ENCODE data around the gene FAM78A. TPM values are rescaled to one million over a fixed set of nuclear protein-coding genes. Genes with fewer than 3 reads are reported as not detected.

The FAM78A gene
- total RNA-seq, 4 donors from 2014 or later = 1.00 to 3.4 (median 2.2) TPM

DNA sequence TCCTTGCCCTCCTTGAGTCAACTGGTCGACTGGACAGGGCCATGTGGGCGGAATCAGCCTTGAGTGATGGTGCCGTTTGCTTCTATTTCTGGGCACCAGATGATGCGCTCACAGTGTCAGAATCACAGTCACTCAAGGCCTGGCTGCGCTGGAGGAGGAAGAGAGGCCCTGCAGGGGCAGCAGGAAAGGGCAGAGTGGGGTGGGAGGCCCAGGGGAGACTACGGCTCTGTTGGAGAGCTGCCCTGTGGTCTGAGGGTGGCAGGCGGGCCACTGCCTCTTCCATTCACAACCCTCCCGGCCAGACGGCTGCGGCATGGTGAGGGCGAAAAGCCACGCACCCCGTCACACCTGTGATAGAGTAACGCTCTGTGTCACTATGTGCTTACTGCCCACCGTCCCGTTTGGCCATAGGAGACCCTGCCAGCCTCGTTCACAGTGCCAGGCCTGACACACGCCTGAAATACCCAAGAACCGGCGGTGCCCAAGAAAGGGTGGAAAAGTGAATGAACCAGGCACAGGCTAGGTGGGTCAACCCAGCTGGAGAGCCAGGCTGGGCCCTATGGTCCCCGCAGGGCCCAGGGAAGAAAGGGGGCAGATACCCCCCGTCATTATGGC is 23.1 kb upstream of the FAM78A start:
- no peak overlapping the region for H3K4me3 ChIP-seq
- DNase-seq = no peak
- H3K27me3 ChIP-seq = no peaks in the 10 kb centered on the region
- in situ Hi-C loops (cut with MboI; ENCODE audit: low pct_ligation_motif_present in 1 of 4, low pct_unique_long_range_greater_than_20kb in 1 of 4, low sequenced_read_pairs in 3 of 4) (no loop called here), intact Hi-C loops (cut with DNase I; ENCODE audit: low total_unique reads) (no loop called here)
- no peaks in the 10 kb centered on the region for H3K36me3 ChIP-seq
- no peaks in the 10 kb centered on the region for H3K9me3 ChIP-seq
- TF ChIP-seq POLR2AphosphoS5 (IDR thresholded peaks at IDR 0.05) (no peak), EP300 (IDR thresholded peaks at IDR 0.05; ENCODE audit: low read depth) (no peak), POLR2A (IDR thresholded peaks at IDR 0.05) (no peak)
- TF ChIP-seq, protein P1, sequence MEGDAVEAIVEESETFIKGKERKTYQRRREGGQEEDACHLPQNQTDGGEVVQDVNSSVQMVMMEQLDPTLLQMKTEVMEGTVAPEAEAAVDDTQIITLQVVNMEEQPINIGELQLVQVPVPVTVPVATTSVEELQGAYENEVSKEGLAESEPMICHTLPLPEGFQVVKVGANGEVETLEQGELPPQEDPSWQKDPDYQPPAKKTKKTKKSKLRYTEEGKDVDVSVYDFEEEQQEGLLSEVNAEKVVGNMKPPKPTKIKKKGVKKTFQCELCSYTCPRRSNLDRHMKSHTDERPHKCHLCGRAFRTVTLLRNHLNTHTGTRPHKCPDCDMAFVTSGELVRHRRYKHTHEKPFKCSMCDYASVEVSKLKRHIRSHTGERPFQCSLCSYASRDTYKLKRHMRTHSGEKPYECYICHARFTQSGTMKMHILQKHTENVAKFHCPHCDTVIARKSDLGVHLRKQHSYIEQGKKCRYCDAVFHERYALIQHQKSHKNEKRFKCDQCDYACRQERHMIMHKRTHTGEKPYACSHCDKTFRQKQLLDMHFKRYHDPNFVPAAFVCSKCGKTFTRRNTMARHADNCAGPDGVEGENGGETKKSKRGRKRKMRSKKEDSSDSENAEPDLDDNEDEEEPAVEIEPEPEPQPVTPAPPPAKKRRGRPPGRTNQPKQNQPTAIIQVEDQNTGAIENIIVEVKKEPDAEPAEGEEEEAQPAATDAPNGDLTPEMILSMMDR (IDR thresholded peaks at IDR 0.05) = no peak
- H3K27ac ChIP-seq = no peak overlapping the region
- no peaks in the 10 kb centered on the region for H3K4me1 ChIP-seq
- 70% methylated on average over 22 of the region's 22 CpGs; no CpG with 5 or more reads in 1 of the 2 donors for WGBS, 2 donors (ENCODE audit: low coverage in 1 of 2)

DNA sequence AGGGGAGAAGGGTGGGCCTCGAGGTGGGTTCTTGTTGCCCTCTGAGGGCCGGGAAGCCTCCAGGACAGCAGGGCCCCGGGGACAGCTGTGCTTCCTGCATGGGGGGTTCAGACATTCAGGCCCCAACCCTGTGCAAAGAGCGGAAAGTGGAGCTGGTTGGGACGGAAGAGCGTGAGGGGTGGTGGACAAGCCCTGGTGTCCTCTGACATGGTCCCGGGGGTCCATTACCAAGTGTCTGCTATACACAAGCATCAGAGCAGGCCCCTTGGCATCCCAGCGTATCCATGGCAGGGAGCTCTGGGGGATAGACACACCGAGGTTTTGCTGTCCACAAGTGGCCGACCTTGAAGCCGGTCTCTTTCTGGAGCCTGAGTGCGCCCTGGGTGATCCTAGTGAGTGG is 22.5 kb upstream of the FAM78A start:
- Histone ChIP-seq H3K4me1 (no peaks in the 10 kb centered on the region), H3K27ac (no peak overlapping the region), H3K9me3 (no peaks in the 10 kb centered on the region), H3K27me3 (no peaks in the 10 kb centered on the region), H3K4me3 (no peak overlapping the region), H3K36me3 (no peaks in the 10 kb centered on the region)
- 96% methylated on average over 8 of the region's 12 CpGs; no CpG with 5 or more reads in 1 of the 2 donors for WGBS, 2 donors (ENCODE audit: low coverage in 1 of 2)
- in situ Hi-C loops (cut with MboI; ENCODE audit: low pct_ligation_motif_present in 1 of 4, low pct_unique_long_range_greater_than_20kb in 1 of 4, low sequenced_read_pairs in 3 of 4) (no loop called here), intact Hi-C loops (cut with DNase I; ENCODE audit: low total_unique reads) (no loop called here)
- no peak for DNase-seq
- TF ChIP-seq POLR2A (IDR thresholded peaks at IDR 0.05) (no peak), POLR2AphosphoS5 (IDR thresholded peaks at IDR 0.05) (no peak), EP300 (IDR thresholded peaks at IDR 0.05; ENCODE audit: low read depth) (no peak)
- TF ChIP-seq, protein P1 (IDR thresholded peaks at IDR 0.05) = no peak

GRCh38 chr9:131298341-131298740 is 22.0 kb upstream of the FAM78A start:
- no peak overlapping the region for H3K4me3 ChIP-seq
- H3K27ac ChIP-seq = no peak overlapping the region
- no peak for DNase-seq
- no peak for TF ChIP-seq EP300 (IDR thresholded peaks at IDR 0.05; ENCODE audit: low read depth)
- no peak for TF ChIP-seq POLR2AphosphoS5 (IDR thresholded peaks at IDR 0.05)
- TF ChIP-seq, protein P1 (IDR thresholded peaks at IDR 0.05) = no peak
- no peak for TF ChIP-seq POLR2A (IDR thresholded peaks at IDR 0.05)
- no peaks in the 10 kb centered on the region for H3K9me3 ChIP-seq
- H3K36me3 ChIP-seq = no peaks in the 10 kb centered on the region
- in situ Hi-C loops (cut with MboI; ENCODE audit: low pct_ligation_motif_present in 1 of 4, low pct_unique_long_range_greater_than_20kb in 1 of 4, low sequenced_read_pairs in 3 of 4) = no loop called here
- WGBS, 2 donors (ENCODE audit: low coverage in 1 of 2) = 91% methylated on average over 5 of the region's 5 CpGs; no CpG with 5 or more reads in 1 of the 2 donors
- H3K4me1 ChIP-seq = no peaks in the 10 kb centered on the region
- intact Hi-C loops (cut with DNase I; ENCODE audit: low total_unique reads) = no loop called here
- no peaks in the 10 kb centered on the region for H3K27me3 ChIP-seq

GRCh38 chr9:131297903-131298302 is 21.6 kb upstream of the FAM78A start:
- Histone ChIP-seq H3K9me3 (no peaks in the 10 kb centered on the region), H3K27ac (no peak overlapping the region), H3K36me3 (no peaks in the 10 kb centered on the region), H3K4me3 (no peak overlapping the region), H3K27me3 (no peaks in the 10 kb centered on the region), H3K4me1 (no peaks in the 10 kb centered on the region)
- WGBS, 2 donors (ENCODE audit: low coverage in 1 of 2) = 66 to 73% methylated on average over 4 to 11 of the region's 11 CpGs
- no peak for DNase-seq
- TF ChIP-seq POLR2AphosphoS5 (IDR thresholded peaks at IDR 0.05) (no peak), EP300 (IDR thresholded peaks at IDR 0.05; ENCODE audit: low read depth) (no peak), POLR2A (IDR thresholded peaks at IDR 0.05) (no peak)
- TF ChIP-seq, protein P1 (IDR thresholded peaks at IDR 0.05) = no peak
- intact Hi-C loops (cut with DNase I; ENCODE audit: low total_unique reads) = no loop called here
- in situ Hi-C loops (cut with MboI; ENCODE audit: low pct_ligation_motif_present in 1 of 4, low pct_unique_long_range_greater_than_20kb in 1 of 4, low sequenced_read_pairs in 3 of 4) = no loop called here

Measured in transverse colon (tissue), 4 donors.